Heart left ventricle (tissue), 13 donors: Measurements from ENCODE around the gene ARPP21.

Source experiments
- POLR2A ChIP-seq, 2 donors: fragments of 450-650 bp; IDR thresholded peaks; one replicate each; pipeline ENCODE4 v1.6.1; 2017; ENCODE audit warnings: antibody characterized with exemption in 2 of 2, mild to moderate bottlenecking in 2 of 2, moderate library complexity in 2 of 2
- TF ChIP-seq, protein P1 (sequence below), 12 donors: fragments of 200-600 bp; sonication (generic) in 4 of 12; IDR thresholded peaks; one replicate each; pipeline versions ENCODE4 v1.5.0 to v1.8.0; 2018 to 2022; ENCODE audit warnings: antibody characterized with exemption in 12 of 12, mild to moderate bottlenecking in 5 of 12
- donor health status: ischemic (EF 13 %, LVEDD 7.1; RV severe dilation, severe dysfunction).
- donor health status: DM: no; HTN: yes; CAD: no.
- donor health status: DM: no; HTN: no; CAD: no.
- donor health status: ischemic (EF 25% LVEDD 6.9; RV normal size, moderate dysfunction).
- donor health status: ischemic (EF 25% LVEDD 5.7; RV mildly dilated, moderate dysfunction).
- donor health status: ischemic (EF 35%, LVEDD 5.7; RV mildly dilated, moderate dysfunction).
- donor health status: nonischemic (EF 11% LVEDD 7.7; RV severe dilation, severe dysfunction).
- donor health status: DM: yes; HTN: yes; CAD: no.
- donor health status: PGD.
- donor health status: ischemic (EF 29% LVEDD 5.4; RV normal size, mild dysfunction).
- donor health status: nonischemic (EF 23%, LVEDD 6.1; RV moderate dilation, normal function).

DNA sequence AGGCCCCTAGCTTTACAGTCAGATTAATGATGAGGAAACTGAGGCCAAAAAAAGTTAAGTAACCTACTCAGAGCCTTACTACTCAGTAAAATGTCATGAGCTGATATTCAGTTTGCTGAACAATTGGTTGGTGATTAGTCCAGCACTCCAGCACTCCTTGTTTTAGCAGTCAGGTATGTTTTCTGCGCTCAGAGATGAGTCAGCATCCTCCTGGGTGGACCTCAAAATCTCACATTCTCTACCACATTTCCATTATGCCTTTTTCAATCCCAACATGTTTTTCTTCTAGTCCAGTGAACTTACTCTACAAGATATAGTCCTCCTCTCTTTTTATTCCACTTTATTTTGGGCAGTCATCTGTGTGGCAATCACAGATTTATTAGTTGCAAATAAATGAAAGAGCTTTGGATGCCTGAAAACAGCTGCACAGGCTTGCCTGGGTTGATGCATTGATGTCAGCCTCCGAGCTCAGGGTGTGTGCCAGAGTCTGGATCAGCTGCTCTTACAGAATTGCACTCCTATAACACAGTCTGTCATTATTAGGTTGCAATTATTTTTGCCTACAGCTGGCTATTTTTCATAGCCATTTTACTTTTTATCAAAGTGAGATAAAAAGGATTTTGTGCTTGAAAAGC, 133.2 kb downstream of the ARPP21 start:
- TF ChIP-seq, protein P1, sequence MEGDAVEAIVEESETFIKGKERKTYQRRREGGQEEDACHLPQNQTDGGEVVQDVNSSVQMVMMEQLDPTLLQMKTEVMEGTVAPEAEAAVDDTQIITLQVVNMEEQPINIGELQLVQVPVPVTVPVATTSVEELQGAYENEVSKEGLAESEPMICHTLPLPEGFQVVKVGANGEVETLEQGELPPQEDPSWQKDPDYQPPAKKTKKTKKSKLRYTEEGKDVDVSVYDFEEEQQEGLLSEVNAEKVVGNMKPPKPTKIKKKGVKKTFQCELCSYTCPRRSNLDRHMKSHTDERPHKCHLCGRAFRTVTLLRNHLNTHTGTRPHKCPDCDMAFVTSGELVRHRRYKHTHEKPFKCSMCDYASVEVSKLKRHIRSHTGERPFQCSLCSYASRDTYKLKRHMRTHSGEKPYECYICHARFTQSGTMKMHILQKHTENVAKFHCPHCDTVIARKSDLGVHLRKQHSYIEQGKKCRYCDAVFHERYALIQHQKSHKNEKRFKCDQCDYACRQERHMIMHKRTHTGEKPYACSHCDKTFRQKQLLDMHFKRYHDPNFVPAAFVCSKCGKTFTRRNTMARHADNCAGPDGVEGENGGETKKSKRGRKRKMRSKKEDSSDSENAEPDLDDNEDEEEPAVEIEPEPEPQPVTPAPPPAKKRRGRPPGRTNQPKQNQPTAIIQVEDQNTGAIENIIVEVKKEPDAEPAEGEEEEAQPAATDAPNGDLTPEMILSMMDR (IDR thresholded peaks at IDR 0.05): no peak
- TF ChIP-seq POLR2A (IDR thresholded peaks at IDR 0.05): no peak
